ENCODE measurements around the gene SHC2.

DNA sequence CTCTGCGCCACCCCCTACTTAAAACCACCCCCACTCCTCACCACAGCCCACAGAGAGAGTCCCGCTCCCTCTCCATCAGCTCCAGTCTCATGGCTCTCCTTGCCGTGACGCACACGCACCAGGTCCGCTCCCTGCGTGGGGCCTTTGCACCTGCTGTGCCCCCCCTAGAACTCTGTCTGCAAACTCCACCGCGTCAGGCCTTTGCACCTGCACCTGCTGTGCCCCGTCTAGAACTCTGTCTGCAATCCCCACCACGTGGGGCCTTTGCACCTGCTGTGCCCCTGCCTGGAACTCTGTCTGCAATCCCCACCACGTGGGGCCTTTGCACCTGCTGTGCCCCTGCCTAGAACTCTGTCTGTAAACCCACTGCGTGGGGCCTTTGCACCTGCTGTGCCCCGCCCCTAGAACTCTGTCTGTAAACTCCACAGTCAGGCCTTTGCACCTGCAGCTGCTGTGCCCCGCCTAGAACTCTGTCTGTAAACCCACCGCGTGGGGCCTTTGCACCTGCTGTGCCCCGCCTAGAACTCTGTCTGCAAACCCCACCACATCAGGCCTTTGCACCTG is 4.2 kb downstream of the SHC2 start:
- TF ChIP-seq POLR2A (IDR thresholded peaks at IDR 0.05; ENCODE audit: low read depth, low read length) (no peak), EZH2 (IDR thresholded peaks at IDR 0.05; ENCODE audit: borderline replicate concordance, low read depth, low read length, severe bottlenecking) (no peak), JUN (IDR thresholded peaks at IDR 0.05; ENCODE audit: borderline replicate concordance, insufficient read depth, insufficient read length, low read depth) (no peak), MYC (IDR thresholded peaks at IDR 0.05; ENCODE audit: low read depth, low read length) (no peak), FOS (IDR thresholded peaks at IDR 0.05; ENCODE audit: borderline replicate concordance, insufficient read depth, low read length) (no peak)
- TF ChIP-seq, protein P1, sequence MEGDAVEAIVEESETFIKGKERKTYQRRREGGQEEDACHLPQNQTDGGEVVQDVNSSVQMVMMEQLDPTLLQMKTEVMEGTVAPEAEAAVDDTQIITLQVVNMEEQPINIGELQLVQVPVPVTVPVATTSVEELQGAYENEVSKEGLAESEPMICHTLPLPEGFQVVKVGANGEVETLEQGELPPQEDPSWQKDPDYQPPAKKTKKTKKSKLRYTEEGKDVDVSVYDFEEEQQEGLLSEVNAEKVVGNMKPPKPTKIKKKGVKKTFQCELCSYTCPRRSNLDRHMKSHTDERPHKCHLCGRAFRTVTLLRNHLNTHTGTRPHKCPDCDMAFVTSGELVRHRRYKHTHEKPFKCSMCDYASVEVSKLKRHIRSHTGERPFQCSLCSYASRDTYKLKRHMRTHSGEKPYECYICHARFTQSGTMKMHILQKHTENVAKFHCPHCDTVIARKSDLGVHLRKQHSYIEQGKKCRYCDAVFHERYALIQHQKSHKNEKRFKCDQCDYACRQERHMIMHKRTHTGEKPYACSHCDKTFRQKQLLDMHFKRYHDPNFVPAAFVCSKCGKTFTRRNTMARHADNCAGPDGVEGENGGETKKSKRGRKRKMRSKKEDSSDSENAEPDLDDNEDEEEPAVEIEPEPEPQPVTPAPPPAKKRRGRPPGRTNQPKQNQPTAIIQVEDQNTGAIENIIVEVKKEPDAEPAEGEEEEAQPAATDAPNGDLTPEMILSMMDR (IDR thresholded peaks at IDR 0.05; ENCODE audit: extremely low read depth in 1 of 2, insufficient read depth in 1 of 2, low read depth in 1 of 2, low read length in 2 of 2): no peak

Measured in endothelial cell of umbilical vein (primary cell).